ES-I3 (cell line): Measurements from ENCODE around the gene ESYT2.

Experiments
- H3K36me3 ChIP-seq: 2 replicates; pipeline ENCODE4 v1.6.1; 2013; ENCODE audit warnings: mild to moderate bottlenecking, low read length, control low read depth, moderate library complexity; ENCODE audit not compliant: insufficient read depth
- H3K4me1 ChIP-seq: 2 replicates; pipeline ENCODE4 v1.6.1; 2013; ENCODE audit warnings: mild to moderate bottlenecking, control low read depth, low read length; ENCODE audit not compliant: insufficient read depth
- H3K9ac ChIP-seq: 2 replicates; pipeline ENCODE4 v1.6.1; 2013; ENCODE audit warnings: low read depth, mild to moderate bottlenecking, low read length, moderate library complexity
- H3K9me3 ChIP-seq: 2 replicates; pipeline ENCODE4 v1.6.1; 2013; ENCODE audit warnings: mild to moderate bottlenecking, low read length, moderate library complexity; ENCODE audit not compliant: control insufficient read depth, insufficient read depth

Gene ESYT2

GRCh38 chr7:158763454-158764033 is 65.8 kb downstream of the ESYT2 start:
- H3K9me3 ChIP-seq, result no peaks in the 10 kb centered on the region
- H3K4me1 ChIP-seq, result no peaks in the 10 kb centered on the region
- no peak overlapping the region for H3K9ac ChIP-seq
- H3K36me3 ChIP-seq, result peaks cover 14% of the 10 kb centered on the region

- Histone ChIP-seq H3K36me3 (peaks cover 14% of the 10 kb centered on the region), H3K9me3 (no peaks in the 10 kb centered on the region), H3K4me1 (no peaks in the 10 kb centered on the region), H3K9ac (no peak overlapping the region)
Observed at GRCh38 chr7:158761945-158762344, 67.4 kb downstream of the ESYT2 start.

GRCh38 chr7:158760936-158761335 is 68.4 kb downstream of the ESYT2 start:
- Histone ChIP-seq H3K36me3 (peaks cover 14% of the 10 kb centered on the region), H3K9me3 (no peaks in the 10 kb centered on the region), H3K4me1 (no peaks in the 10 kb centered on the region), H3K9ac (no peak overlapping the region)

- peaks cover 14% of the 10 kb centered on the region for H3K36me3 ChIP-seq
- H3K9ac ChIP-seq, result no peak overlapping the region
- no peaks in the 10 kb centered on the region for H3K4me1 ChIP-seq
- no peaks in the 10 kb centered on the region for H3K9me3 ChIP-seq
Observed at GRCh38 chr7:158760445-158760764, 68.9 kb downstream of the ESYT2 start.

- peaks cover 14% of the 10 kb centered on the region for H3K36me3 ChIP-seq
- no peak overlapping the region for H3K9ac ChIP-seq
- H3K4me1 ChIP-seq, result no peaks in the 10 kb centered on the region
- H3K9me3 ChIP-seq, result no peaks in the 10 kb centered on the region
Observed at GRCh38 chr7:158759749-158760444, 69.4 kb downstream of the ESYT2 start.

- Histone ChIP-seq H3K4me1 (no peaks in the 10 kb centered on the region), H3K9me3 (no peaks in the 10 kb centered on the region), H3K36me3 (peaks cover 16% of the 10 kb centered on the region; the same call in 1 of the 2 replicates), H3K9ac (no peak overlapping the region)
Observed at GRCh38 chr7:158759245-158759614, 70.1 kb downstream of the ESYT2 start.

- H3K9me3 ChIP-seq, result no peaks in the 10 kb centered on the region
- H3K36me3 ChIP-seq, result peaks cover 16% of the 10 kb centered on the region; the same call in 1 of the 2 replicates
- H3K4me1 ChIP-seq, result no peaks in the 10 kb centered on the region
- no peak overlapping the region for H3K9ac ChIP-seq
Observed at GRCh38 chr7:158758586-158759244, 70.6 kb downstream of the ESYT2 start.

GRCh38 chr7:158757404-158757989 is 71.8 kb downstream of the ESYT2 start:
- Histone ChIP-seq H3K4me1 (no peaks in the 10 kb centered on the region), H3K36me3 (peaks cover 16% of the 10 kb centered on the region; the same call in 1 of the 2 replicates), H3K9ac (no peak overlapping the region), H3K9me3 (no peaks in the 10 kb centered on the region)

- no peak overlapping the region for H3K9ac ChIP-seq
- peaks cover 12% of the 10 kb centered on the region; the same call in 1 of the 2 replicates for H3K36me3 ChIP-seq
- H3K9me3 ChIP-seq, result no peaks in the 10 kb centered on the region
- H3K4me1 ChIP-seq, result no peaks in the 10 kb centered on the region
Observed at GRCh38 chr7:158754746-158755444, 74.4 kb downstream of the ESYT2 start.

GRCh38 chr7:158753900-158754299 is 75.4 kb downstream of the ESYT2 start:
- Histone ChIP-seq H3K36me3 (peaks cover 7% of the 10 kb centered on the region; the same call in 1 of the 2 replicates), H3K9ac (no peak overlapping the region), H3K9me3 (no peaks in the 10 kb centered on the region), H3K4me1 (no peaks in the 10 kb centered on the region)

GRCh38 chr7:158751751-158752150 is 77.6 kb downstream of the ESYT2 start:
- Histone ChIP-seq H3K4me1 (no peaks in the 10 kb centered on the region), H3K36me3 (peaks cover 10% of the 10 kb centered on the region; the same call in 1 of the 2 replicates), H3K9ac (no peak overlapping the region), H3K9me3 (no peaks in the 10 kb centered on the region)

- Histone ChIP-seq H3K36me3 (peaks cover 10% of the 10 kb centered on the region; the same call in 1 of the 2 replicates), H3K4me1 (no peaks in the 10 kb centered on the region), H3K9ac (no peak overlapping the region), H3K9me3 (no peaks in the 10 kb centered on the region)
Observed at GRCh38 chr7:158751199-158751598, 78.1 kb downstream of the ESYT2 start.

- Histone ChIP-seq H3K4me1 (no peaks in the 10 kb centered on the region), H3K36me3 (peaks cover 10% of the 10 kb centered on the region; the same call in 1 of the 2 replicates), H3K9me3 (no peaks in the 10 kb centered on the region), H3K9ac (no peak overlapping the region)
Observed at GRCh38 chr7:158750702-158751101, 78.6 kb downstream of the ESYT2 start.

- H3K36me3 ChIP-seq, result peaks cover 4% of the 10 kb centered on the region; the same call in 1 of the 2 replicates
- no peaks in the 10 kb centered on the region for H3K4me1 ChIP-seq
- H3K9ac ChIP-seq, result no peak overlapping the region
- no peaks in the 10 kb centered on the region for H3K9me3 ChIP-seq
Observed at GRCh38 chr7:158749396-158749795, 79.9 kb downstream of the ESYT2 start.
